ENCODE data around the gene HBP1.
"Not testable (repeated sequence)": the region's sequence is repeated elsewhere in the genome, so short reads cannot be mapped to it uniquely, and the experiment has no call there.

HBP1 gene

DNA sequence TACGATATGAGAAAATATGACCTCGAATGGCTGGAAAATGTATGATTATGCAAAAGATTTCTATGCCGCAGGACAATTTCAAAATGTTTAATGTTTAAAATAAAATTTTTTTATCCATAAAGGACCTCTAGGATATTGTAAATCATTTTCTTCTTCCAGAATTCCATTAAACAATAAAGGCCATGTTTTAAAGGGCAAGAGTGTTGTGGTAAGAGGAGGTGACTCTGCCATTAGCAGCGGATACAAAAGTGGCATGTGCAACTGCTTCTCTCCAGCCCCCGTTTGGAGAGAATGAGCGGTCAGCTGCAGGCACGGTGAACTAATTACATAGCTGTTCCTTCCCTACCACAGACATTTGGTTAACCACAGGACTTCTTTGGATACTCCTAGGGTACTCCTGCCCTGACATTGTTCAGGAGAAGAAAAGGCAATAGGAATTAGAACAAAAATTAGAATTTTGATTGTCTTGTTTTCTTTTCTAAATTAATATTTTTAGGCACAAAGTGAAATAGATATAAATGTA is 63.8 kb downstream of the HBP1 start:
- no peak for DNase-seq

GRCh38 chr7:107233174-107233573 is 64.4 kb downstream of the HBP1 start:
- no peak for DNase-seq

DNA sequence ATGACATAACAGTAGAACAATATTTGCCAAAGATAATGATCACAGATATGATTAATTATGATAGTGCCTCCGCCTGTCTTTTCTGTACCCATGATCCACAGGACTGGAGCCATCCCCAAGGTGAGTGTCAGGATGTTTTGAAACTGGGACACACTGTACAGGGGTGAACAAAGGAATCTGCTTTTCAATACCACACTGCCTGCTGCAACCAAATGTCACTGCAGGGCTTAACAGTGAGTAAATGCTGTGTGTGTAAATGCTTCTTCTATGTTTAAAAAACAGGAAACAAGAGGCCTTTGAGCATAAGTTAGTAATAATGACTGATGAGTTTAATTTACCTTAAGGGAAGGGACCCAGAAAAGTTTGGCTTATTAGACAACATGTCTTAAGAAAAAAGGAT is 65.2 kb downstream of the HBP1 start:
- no peak for DNase-seq

DNA sequence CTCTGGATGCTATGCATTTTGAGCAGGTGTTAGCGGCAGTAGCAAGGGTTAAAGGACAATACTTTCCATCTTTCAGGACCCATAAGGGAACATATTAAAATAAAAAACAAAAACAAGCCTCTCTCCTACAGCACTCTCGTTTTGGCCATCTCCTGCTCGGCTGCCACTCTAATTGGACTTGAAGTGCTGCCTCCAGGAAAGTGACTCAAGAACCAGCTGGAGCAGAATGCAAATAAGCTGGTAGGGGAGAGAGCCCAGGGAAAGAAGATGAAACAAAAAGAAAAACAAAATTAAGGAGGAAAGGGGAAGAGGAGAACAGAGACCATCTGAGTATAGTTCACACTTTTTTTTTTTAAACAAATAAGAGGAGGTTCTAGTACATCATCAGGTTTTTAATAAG is 65.6 kb downstream of the HBP1 start:
- DNase-seq = no peak

- no peak for DNase-seq
Measured at GRCh38 chr7:107236862-107237261, 68.1 kb downstream of the HBP1 start.

- no peak for DNase-seq
Measured at GRCh38 chr7:107237451-107237850, 68.6 kb downstream of the HBP1 start.

GRCh38 chr7:107242267-107242666 is 73.5 kb downstream of the HBP1 start:
- no peak for DNase-seq

GRCh38 chr7:107244613-107245012 is 75.8 kb downstream of the HBP1 start:
- DNase-seq = no peak

- not testable (repeated sequence) for DNase-seq
Measured at GRCh38 chr7:107246836-107247235, 78.0 kb downstream of the HBP1 start.

DNA sequence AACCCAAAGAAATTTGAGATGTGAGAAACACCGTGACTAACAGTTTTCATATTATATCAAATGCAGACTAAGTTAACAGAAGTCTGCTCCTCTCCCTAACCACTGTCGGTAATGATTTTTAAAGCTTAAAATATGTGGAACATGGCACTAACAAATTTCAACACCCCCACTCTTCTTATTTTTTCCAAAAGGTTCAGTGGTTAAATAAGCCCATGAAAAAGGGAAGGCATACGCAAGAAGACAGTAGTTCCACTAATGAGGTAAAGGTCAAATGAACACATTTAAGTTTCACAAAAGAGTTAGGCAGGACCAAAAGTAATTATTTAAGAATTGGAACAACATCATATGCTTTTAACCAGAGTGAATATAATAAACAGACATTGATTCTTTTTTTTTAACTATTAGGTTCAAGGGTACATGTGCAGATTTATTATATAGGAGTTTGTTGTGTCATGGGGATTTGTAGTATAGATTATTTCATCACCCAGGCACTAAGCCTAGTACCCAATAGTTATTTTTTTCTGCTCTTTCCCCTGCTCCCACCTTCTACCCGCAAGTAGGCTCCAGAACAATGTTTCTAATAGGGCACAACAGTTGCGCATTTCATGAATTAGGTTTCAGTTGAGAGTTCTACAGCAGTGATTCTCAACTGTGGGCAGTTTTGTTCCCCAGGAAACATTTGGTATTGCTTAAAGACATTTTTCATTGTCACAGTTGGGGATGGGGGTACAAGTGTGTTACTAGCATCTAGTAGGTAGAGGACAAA is 79.9 kb downstream of the HBP1 start:
- no peak for DNase-seq

DNA sequence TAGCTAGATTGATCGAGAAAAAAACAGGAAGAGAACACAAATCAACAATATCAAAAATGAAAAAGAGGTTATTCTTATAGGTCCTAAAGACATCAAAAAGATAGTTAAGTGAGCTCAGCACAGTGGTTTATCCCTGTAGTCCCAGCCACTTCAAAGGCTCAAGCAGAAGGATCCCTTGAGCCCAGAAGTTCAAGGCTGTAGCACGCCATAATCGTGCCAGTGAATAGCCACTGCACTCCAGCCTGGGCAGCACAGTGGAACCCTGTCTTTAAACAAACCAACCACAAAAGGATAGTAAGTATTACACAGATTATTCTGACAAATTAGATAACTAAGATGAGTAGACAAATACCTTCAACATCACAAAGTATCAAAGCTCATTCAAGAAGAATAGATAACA is 83.2 kb downstream of the HBP1 start:
- DNase-seq = no peak

Measured in NCI-H187 treated with DMSO at 0.1 percent for 48 hours (cell line).